ENCODE results near the gene HYAL3. TPM values are rescaled to one million over a fixed set of nuclear protein-coding genes. Genes with fewer than 3 reads are reported as not detected.

The HYAL3 gene
- total and polyA plus RNA-seq, 2 of the 13 experiments (the other 11 are each of a cell fraction or from before 2014, with no cell fraction given) = 5.5 to 10.4 TPM

DNA sequence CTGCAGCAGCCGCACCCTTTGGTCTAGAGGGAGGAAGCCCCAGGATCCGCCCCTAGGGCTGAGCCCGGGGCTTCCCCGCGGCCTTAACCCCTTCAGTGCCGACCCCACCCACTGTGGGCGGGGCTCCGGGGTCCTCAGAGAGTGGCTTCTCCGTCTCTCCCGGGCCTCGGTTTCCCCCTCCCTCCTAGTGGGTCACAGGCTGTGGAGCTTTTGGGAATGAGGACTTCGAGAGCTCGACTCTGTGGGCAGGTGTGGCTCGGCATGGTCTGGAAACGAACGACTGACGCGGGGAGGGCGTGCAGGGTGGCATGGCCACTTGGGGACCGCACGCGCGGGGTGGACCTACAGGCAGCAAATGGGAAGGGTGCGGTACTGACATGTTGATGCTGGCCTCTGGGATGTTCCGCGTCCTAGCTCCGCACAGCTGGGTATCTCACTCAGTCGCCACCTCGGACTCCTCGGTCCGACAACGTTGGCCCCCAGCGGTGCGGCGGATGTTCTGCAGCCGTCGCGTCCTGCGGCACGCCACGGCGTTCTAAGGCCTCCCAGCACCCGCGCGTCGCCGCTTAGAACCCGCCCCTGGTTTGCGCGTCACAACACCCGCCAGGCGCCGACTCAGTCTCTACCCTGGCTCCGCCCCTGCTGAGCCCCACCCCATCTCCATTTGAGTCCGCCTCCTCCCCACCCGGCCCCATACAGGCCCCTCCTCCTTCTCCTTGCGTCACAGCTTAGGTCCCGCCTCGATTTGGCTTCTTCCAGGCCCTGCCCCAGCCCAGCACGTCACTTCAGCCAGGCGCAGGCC lies at the start of gene HYAL3, which contains the start of gene NAA80 (continued):
- TF ChIP-seq, protein P1, sequence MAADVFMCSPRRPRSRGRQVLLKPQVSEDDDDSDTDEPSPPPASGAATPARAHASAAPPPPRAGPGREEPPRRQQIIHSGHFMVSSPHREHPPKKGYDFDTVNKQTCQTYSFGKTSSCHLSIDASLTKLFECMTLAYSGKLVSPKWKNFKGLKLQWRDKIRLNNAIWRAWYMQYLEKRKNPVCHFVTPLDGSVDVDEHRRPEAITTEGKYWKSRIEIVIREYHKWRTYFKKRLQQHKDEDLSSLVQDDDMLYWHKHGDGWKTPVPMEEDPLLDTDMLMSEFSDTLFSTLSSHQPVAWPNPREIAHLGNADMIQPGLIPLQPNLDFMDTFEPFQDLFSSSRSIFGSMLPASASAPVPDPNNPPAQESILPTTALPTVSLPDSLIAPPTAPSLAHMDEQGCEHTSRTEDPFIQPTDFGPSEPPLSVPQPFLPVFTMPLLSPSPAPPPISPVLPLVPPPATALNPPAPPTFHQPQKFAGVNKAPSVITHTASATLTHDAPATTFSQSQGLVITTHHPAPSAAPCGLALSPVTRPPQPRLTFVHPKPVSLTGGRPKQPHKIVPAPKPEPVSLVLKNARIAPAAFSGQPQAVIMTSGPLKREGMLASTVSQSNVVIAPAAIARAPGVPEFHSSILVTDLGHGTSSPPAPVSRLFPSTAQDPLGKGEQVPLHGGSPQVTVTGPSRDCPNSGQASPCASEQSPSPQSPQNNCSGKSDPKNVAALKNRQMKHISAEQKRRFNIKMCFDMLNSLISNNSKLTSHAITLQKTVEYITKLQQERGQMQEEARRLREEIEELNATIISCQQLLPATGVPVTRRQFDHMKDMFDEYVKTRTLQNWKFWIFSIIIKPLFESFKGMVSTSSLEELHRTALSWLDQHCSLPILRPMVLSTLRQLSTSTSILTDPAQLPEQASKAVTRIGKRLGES (CRISPR knock-in tag; IDR thresholded peaks at IDR 0.05; ENCODE audit: borderline replicate concordance) = no peak
- TF ChIP-seq, protein P2, sequence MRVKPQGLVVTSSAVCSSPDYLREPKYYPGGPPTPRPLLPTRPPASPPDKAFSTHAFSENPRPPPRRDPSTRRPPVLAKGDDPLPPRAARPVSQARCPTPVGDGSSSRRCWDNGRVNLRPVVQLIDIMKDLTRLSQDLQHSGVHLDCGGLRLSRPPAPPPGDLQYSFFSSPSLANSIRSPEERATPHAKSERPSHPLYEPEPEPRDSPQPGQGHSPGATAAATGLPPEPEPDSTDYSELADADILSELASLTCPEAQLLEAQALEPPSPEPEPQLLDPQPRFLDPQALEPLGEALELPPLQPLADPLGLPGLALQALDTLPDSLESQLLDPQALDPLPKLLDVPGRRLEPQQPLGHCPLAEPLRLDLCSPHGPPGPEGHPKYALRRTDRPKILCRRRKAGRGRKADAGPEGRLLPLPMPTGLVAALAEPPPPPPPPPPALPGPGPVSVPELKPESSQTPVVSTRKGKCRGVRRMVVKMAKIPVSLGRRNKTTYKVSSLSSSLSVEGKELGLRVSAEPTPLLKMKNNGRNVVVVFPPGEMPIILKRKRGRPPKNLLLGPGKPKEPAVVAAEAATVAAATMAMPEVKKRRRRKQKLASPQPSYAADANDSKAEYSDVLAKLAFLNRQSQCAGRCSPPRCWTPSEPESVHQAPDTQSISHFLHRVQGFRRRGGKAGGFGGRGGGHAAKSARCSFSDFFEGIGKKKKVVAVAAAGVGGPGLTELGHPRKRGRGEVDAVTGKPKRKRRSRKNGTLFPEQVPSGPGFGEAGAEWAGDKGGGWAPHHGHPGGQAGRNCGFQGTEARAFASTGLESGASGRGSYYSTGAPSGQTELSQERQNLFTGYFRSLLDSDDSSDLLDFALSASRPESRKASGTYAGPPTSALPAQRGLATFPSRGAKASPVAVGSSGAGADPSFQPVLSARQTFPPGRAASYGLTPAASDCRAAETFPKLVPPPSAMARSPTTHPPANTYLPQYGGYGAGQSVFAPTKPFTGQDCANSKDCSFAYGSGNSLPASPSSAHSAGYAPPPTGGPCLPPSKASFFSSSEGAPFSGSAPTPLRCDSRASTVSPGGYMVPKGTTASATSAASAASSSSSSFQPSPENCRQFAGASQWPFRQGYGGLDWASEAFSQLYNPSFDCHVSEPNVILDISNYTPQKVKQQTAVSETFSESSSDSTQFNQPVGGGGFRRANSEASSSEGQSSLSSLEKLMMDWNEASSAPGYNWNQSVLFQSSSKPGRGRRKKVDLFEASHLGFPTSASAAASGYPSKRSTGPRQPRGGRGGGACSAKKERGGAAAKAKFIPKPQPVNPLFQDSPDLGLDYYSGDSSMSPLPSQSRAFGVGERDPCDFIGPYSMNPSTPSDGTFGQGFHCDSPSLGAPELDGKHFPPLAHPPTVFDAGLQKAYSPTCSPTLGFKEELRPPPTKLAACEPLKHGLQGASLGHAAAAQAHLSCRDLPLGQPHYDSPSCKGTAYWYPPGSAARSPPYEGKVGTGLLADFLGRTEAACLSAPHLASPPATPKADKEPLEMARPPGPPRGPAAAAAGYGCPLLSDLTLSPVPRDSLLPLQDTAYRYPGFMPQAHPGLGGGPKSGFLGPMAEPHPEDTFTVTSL (CRISPR knock-in tag; IDR thresholded peaks at IDR 0.05; ENCODE audit: borderline replicate concordance) = no peak
- TF ChIP-seq ZNF354B (CRISPR knock-in tag; IDR thresholded peaks at IDR 0.05) = no peak
- TF ChIP-seq RXRB (CRISPR knock-in tag; IDR thresholded peaks at IDR 0.05; ENCODE audit: borderline replicate concordance) = 0 out of 2 replicates have a peak, but pooled peaks have one; percentile 18
- no peak for TF ChIP-seq ZZZ3 (CRISPR knock-in tag; IDR thresholded peaks at IDR 0.05; ENCODE audit: borderline replicate concordance)
- TF ChIP-seq ELF3 (CRISPR knock-in tag; IDR thresholded peaks at IDR 0.05) = no peak
- TF ChIP-seq, protein P3, sequence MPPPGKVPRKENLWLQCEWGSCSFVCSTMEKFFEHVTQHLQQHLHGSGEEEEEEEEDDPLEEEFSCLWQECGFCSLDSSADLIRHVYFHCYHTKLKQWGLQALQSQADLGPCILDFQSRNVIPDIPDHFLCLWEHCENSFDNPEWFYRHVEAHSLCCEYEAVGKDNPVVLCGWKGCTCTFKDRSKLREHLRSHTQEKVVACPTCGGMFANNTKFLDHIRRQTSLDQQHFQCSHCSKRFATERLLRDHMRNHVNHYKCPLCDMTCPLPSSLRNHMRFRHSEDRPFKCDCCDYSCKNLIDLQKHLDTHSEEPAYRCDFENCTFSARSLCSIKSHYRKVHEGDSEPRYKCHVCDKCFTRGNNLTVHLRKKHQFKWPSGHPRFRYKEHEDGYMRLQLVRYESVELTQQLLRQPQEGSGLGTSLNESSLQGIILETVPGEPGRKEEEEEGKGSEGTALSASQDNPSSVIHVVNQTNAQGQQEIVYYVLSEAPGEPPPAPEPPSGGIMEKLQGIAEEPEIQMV (CRISPR knock-in tag; IDR thresholded peaks at IDR 0.05; ENCODE audit: low read depth) = peak; percentile 50
- peak; percentile 31; the same call in 1 of the 2 replicates for TF ChIP-seq BCL6 (CRISPR knock-in tag; IDR thresholded peaks at IDR 0.05)
- TF ChIP-seq FOSL2 (CRISPR knock-in tag; IDR thresholded peaks at IDR 0.05) = no peak
- peak; percentile 91 for TF ChIP-seq POLR2G (IDR thresholded peaks at IDR 0.05; ENCODE audit: low read depth, low read length)
- no peak for TF ChIP-seq ZNF382 (CRISPR knock-in tag; IDR thresholded peaks at IDR 0.05; ENCODE audit: borderline replicate concordance)
- TF ChIP-seq ARHGAP35 (CRISPR knock-in tag; IDR thresholded peaks at IDR 0.05; ENCODE audit: borderline replicate concordance) = 0 out of 2 replicates have a peak, but pooled peaks have one; percentile 63
- TF ChIP-seq ZNF607 (CRISPR knock-in tag; IDR thresholded peaks at IDR 0.05; ENCODE audit: borderline replicate concordance) = peak; percentile 26; the same call in 1 of the 2 replicates
- no peak; the same call in 1 of the 2 replicates for TF ChIP-seq MAF1 (CRISPR knock-in tag; IDR thresholded peaks at IDR 0.05; ENCODE audit: borderline replicate concordance)
- peak; percentile 84 for TF ChIP-seq HOXD1 (CRISPR knock-in tag; IDR thresholded peaks at IDR 0.05)
